Adrenal gland (tissue), 5 donors: ENCODE data around the gene NBPF3.

Source experiments
- POLR2A ChIP-seq, 2 donors: fragments of 450-650 bp; IDR thresholded peaks; one replicate each; pipeline ENCODE4 v1.6.1; 2017; ENCODE audit warnings: antibody characterized with exemption in 2 of 2, mild to moderate bottlenecking in 2 of 2, moderate library complexity in 1 of 2
- TF ChIP-seq, protein P1 (sequence below), 6 experiments: fragments of 450-650 bp in 4 of 6; fragments of 200-600 bp in 2 of 6; sonication (generic) in 1 of 6; IDR thresholded peaks; 1 replicate in 5 of 6; 2 replicates in 1 of 6; pipeline versions ENCODE4 v1.5.1 to v1.8.0; 2016 to 2021; ENCODE audit warnings: antibody characterized with exemption in 6 of 6, mild to moderate bottlenecking in 2 of 6, moderate library complexity in 1 of 6
- donor health status: DM: no; HTN: no; CAD: no.

DNA sequence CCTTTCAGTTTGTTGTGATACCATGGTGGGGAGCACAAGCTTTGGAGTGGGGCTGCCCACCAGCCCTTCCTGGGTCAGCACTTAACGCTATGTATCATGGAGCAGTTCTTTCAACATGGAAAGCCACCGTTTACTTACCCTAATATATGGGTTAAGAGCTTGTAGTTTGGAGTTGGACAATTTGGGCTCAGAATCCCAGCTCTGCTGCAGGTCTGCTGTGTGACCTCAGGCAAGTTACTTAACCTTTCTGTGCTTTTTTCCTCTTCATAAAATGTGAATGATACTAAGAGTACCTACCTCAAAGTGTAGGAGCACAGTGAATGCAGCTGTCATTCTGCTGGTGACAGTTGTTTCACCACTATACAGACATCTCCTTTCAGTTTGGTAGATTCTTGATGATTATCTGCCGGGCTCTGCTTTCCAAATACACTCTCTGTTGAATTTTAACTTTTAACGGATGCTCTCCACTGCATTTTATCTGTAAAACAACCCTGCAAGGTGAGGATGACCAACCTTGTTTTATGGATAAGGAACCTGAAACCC, 93.1 kb downstream of the NBPF3 start:
- no peak for TF ChIP-seq POLR2A (IDR thresholded peaks at IDR 0.05)
- TF ChIP-seq, protein P1, sequence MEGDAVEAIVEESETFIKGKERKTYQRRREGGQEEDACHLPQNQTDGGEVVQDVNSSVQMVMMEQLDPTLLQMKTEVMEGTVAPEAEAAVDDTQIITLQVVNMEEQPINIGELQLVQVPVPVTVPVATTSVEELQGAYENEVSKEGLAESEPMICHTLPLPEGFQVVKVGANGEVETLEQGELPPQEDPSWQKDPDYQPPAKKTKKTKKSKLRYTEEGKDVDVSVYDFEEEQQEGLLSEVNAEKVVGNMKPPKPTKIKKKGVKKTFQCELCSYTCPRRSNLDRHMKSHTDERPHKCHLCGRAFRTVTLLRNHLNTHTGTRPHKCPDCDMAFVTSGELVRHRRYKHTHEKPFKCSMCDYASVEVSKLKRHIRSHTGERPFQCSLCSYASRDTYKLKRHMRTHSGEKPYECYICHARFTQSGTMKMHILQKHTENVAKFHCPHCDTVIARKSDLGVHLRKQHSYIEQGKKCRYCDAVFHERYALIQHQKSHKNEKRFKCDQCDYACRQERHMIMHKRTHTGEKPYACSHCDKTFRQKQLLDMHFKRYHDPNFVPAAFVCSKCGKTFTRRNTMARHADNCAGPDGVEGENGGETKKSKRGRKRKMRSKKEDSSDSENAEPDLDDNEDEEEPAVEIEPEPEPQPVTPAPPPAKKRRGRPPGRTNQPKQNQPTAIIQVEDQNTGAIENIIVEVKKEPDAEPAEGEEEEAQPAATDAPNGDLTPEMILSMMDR (IDR thresholded peaks at IDR 0.05), result no peak
